Measurements from ENCODE around the gene PLAC1.

DNA sequence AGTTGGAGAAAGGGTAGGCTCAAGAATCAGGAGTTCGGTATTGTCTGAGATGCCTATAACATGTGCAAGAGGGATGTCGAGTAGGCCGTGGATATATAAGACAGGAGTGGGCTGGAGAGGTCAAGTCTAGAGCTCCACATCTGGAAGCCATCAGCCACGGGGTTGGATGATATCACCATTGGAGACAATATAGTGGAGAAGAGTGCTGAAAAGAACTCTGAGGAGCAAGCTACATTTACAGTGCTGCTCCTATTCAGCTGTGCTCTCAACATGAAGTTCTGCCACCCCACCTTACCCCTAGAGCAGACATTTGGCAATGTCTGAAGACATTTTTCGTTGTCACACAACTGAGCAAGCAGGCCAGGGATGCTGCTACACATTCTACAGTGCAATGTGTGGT is 20.9 kb upstream of the PLAC1 start:
- TF ChIP-seq, protein P1, sequence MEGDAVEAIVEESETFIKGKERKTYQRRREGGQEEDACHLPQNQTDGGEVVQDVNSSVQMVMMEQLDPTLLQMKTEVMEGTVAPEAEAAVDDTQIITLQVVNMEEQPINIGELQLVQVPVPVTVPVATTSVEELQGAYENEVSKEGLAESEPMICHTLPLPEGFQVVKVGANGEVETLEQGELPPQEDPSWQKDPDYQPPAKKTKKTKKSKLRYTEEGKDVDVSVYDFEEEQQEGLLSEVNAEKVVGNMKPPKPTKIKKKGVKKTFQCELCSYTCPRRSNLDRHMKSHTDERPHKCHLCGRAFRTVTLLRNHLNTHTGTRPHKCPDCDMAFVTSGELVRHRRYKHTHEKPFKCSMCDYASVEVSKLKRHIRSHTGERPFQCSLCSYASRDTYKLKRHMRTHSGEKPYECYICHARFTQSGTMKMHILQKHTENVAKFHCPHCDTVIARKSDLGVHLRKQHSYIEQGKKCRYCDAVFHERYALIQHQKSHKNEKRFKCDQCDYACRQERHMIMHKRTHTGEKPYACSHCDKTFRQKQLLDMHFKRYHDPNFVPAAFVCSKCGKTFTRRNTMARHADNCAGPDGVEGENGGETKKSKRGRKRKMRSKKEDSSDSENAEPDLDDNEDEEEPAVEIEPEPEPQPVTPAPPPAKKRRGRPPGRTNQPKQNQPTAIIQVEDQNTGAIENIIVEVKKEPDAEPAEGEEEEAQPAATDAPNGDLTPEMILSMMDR (IDR thresholded peaks at IDR 0.05) = no peak
- no peak for TF ChIP-seq POLR2A (IDR thresholded peaks at IDR 0.05)

All from uterus (tissue), 2 donors.